MCF 10A (cell line): Measurements from ENCODE around the gene LPP. TPM values are rescaled to one million over a fixed set of nuclear protein-coding genes. Genes with fewer than 3 reads are reported as not detected.

Experiments used
- BruUV-seq: library from RNA; stranded (reverse); fragments of 400-500 nt; replicated peaks from 2 replicates; lab custom pipeline; 2021; lab: Mats Ljungman, UMichigan
- CTCF ChIA-PET: fragments of 300-600 bp; sonication (Branson Sonifier 250); formaldehyde crosslinking; extraction: SDS; loops from one replicate; lab custom pipeline; 2021; ENCODE audit warnings: antibody characterized with exemption, inconsistent platforms; lab: Yijun Ruan, JAX
- POLR2A ChIA-PET: fragments of 300-600, 350-650 bp; sonication (Branson Sonifier 250); formaldehyde crosslinking; extraction: SDS; loops from one replicate; lab custom pipeline; 2020; ENCODE audit warnings: antibody characterized with exemption, inconsistent platforms; lab: Yijun Ruan, JAX
- DNase-seq: peaks from one replicate; pipeline ENCODE4 v3.0.0-alpha.2; 2018; ENCODE audit not compliant: unreplicated experiment
- H3K27ac Mint-ChIP-seq: one replicate; pipeline ENCODE4 v1.8.0; 2022; ENCODE audit warnings: mild to moderate bottlenecking, low read depth, mixed read lengths; ENCODE audit not compliant: unreplicated experiment
- H3K27me3 Mint-ChIP-seq: one replicate; pipeline ENCODE4 v1.8.0; 2022; ENCODE audit warnings: mixed read lengths; ENCODE audit not compliant: insufficient read depth, unreplicated experiment
- H3K36me3 Mint-ChIP-seq: one replicate; pipeline ENCODE4 v1.8.0; 2022; ENCODE audit warnings: mild to moderate bottlenecking, moderate library complexity, mixed read lengths; ENCODE audit not compliant: insufficient read depth, unreplicated experiment
- H3K4me1 Mint-ChIP-seq: one replicate; pipeline ENCODE4 v1.8.0; 2022; ENCODE audit warnings: mixed read lengths; ENCODE audit not compliant: insufficient read depth, unreplicated experiment
- H3K4me3 Mint-ChIP-seq: one replicate; pipeline ENCODE4 v1.8.0; 2022; ENCODE audit warnings: mild to moderate bottlenecking, moderate library complexity, mixed read lengths; ENCODE audit not compliant: unreplicated experiment
- H3K9me3 Mint-ChIP-seq: one replicate; pipeline ENCODE4 v1.8.0; 2022; ENCODE audit warnings: mixed read lengths; ENCODE audit not compliant: unreplicated experiment
- intact Hi-C: fragments of 100-400 bp; cut with micrococcal nuclease; formaldehyde crosslinking; loops from 2 replicates; pipeline ENCODE4 v1.14.1; 2022
- total RNA-seq: library from RNA; stranded (reverse); gene quantifications from 2 replicates; pipeline ENCODE4 v1.2.3, GENCODE V29; 2022
- TF ChIP-seq, protein P1 (sequence below): fragments of 200-600 bp; IDR thresholded peaks from one replicate; pipeline ENCODE4 v1.8.0; 2022; ENCODE audit warnings: antibody characterized with exemption, mild to moderate bottlenecking; ENCODE audit not compliant: unreplicated experiment

LPP gene
- total RNA-seq, 1 experiment from 2014 or later = 117 TPM

DNA sequence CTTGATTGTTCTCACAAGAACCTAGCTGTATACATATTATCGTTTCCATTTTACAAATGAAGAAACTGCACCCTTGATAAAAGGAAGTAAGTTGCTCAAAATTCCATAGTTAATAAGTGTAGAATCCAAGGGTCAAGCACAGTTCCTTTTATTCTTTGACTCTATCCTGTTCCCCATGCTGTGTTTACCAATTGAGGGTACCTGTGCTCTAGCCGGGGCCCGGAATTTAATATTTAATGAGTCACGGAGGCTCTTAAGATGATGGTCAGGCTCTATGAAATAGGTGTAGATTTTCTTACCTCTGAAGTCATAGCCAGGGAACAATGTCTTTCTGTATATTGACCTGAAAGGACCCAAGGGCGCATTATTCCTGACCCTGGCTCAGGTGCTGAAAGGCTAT is 65.2 kb downstream of the LPP start:
- H3K27me3 Mint-ChIP-seq = no peaks in the 10 kb centered on the region
- DNase-seq = no peak
- intact Hi-C loops = no loop called here
- H3K36me3 Mint-ChIP-seq = peaks cover under 1% of the 10 kb centered on the region
- peaks cover 33% of the 10 kb centered on the region for H3K4me1 Mint-ChIP-seq
- H3K9me3 Mint-ChIP-seq = no peaks in the 10 kb centered on the region
- H3K27ac Mint-ChIP-seq = peak overlapping the region; percentile 20
- POLR2A ChIA-PET = no interaction called here
- BruUV-seq = no TSS peak
- TF ChIP-seq, protein P1, sequence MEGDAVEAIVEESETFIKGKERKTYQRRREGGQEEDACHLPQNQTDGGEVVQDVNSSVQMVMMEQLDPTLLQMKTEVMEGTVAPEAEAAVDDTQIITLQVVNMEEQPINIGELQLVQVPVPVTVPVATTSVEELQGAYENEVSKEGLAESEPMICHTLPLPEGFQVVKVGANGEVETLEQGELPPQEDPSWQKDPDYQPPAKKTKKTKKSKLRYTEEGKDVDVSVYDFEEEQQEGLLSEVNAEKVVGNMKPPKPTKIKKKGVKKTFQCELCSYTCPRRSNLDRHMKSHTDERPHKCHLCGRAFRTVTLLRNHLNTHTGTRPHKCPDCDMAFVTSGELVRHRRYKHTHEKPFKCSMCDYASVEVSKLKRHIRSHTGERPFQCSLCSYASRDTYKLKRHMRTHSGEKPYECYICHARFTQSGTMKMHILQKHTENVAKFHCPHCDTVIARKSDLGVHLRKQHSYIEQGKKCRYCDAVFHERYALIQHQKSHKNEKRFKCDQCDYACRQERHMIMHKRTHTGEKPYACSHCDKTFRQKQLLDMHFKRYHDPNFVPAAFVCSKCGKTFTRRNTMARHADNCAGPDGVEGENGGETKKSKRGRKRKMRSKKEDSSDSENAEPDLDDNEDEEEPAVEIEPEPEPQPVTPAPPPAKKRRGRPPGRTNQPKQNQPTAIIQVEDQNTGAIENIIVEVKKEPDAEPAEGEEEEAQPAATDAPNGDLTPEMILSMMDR = no peak
- CTCF ChIA-PET = interaction anchor here (0.5 kb wide), 1 partner anchor 85 kb away, joined by 4 read pairs; no protein-coding TSS in a partner anchor
- H3K4me3 Mint-ChIP-seq = no peak overlapping the region

DNA sequence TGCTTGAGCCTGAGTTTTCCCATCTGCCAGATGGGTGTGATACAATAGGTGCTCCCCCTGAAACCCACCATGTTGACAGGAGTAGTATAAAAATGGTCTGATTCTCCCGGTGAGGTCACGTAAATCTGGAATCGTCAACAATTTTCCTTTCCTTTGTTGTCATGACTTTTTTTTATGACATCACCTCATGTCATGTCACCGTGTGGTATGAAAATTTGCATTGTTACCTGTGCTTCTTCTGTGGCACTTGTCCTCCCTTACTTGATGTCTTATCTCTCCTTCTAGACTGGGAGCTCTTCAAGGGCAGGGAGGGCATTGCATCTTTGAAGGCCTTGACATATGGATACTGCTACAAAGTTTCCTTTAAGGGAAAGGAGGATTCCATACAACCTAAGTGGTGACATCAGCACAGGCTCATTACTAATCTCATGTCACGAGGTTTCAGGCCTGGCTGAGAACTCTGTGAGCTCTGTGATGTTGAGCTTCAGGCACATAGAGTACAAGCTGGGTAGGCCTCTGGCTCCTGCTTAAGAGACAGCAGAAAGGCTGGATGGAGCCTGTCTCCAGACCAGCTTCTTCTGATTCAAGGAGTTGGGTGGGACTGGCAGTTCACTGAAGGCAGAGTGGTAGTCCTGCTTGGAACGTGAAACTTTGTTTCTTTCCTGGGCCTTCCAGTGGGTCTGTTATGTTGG is 66.3 kb downstream of the LPP start:
- TF ChIP-seq, protein P1 = no peak
- H3K36me3 Mint-ChIP-seq = peaks cover 2% of the 10 kb centered on the region
- intact Hi-C loops = no loop called here
- DNase-seq = no peak
- no peaks in the 10 kb centered on the region for H3K9me3 Mint-ChIP-seq
- CTCF ChIA-PET = interaction anchor here (0.7 kb wide), 2 partner anchors 12 to 160 kb away, joined by 3 to 5 read pairs; no protein-coding TSS in a partner anchor
- H3K27ac Mint-ChIP-seq = peak overlapping the region; percentile 20
- no peaks in the 10 kb centered on the region for H3K27me3 Mint-ChIP-seq
- POLR2A ChIA-PET = interaction anchor here (0.7 to 0.8 kb wide), 2 partner anchors 67 to 784 kb away, joined by 3 to 4 read pairs; partner anchors contain the start of gene LPP
- no peak overlapping the region for H3K4me3 Mint-ChIP-seq
- no TSS peak for BruUV-seq
- H3K4me1 Mint-ChIP-seq = peaks cover 33% of the 10 kb centered on the region

DNA sequence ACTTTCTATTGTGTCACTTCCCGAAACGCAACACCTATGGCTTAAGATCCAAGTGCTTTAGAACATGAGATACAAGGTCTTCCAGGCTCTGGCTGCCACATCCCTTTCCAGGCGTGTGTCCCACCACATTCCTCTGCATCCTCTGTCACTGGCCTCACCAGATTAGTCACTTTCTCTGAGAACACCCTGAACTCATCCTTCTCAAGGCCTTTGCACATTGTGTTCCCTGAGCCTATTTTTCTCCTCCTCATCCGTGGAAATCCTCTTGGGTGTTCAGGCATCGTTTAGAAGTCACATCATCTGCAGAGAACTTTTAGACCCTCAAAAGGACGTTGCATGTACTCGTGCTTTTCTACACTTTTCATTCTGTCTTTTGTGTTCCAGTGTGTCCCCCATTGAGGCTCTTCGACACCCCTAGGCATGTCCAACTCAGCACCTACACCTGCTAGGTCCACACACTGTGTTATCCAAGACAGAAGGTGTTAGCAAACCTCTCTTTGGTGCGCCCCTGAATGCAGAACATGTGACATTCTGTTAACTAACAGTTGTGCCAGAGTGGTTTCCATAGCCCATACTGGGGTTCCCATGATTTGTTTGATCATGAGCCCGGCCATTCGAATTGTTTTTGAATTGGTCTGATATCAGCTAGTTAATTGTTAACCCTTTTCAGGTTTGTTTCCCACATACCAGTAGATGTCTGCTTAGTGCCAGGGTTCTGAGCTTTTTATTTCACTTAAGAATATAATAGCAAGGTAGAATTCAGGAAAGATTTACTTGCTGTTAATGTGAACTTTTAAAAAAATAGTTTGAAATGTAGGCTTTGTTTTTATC is 67.2 kb downstream of the LPP start:
- H3K4me3 Mint-ChIP-seq = peak overlapping the region; percentile 16
- BruUV-seq = no TSS peak
- intact Hi-C loops = no loop called here
- no peaks in the 10 kb centered on the region for H3K27me3 Mint-ChIP-seq
- peak overlapping the region; percentile 20 for H3K27ac Mint-ChIP-seq
- peak; percentile 52 for DNase-seq
- no peaks in the 10 kb centered on the region for H3K9me3 Mint-ChIP-seq
- H3K36me3 Mint-ChIP-seq = peaks cover 7% of the 10 kb centered on the region
- CTCF ChIA-PET = interaction anchor here (0.6 kb wide), 1 partner anchor 409 kb away, joined by 3 read pairs; no protein-coding TSS in a partner anchor
- peaks cover 33% of the 10 kb centered on the region for H3K4me1 Mint-ChIP-seq
- POLR2A ChIA-PET = interaction anchor here (0.8 to 1.1 kb wide), 2 partner anchors 68 to 475 kb away, joined by 3 to 4 read pairs; partner anchors contain the start of gene LPP
- TF ChIP-seq, protein P1 = no peak

DNA sequence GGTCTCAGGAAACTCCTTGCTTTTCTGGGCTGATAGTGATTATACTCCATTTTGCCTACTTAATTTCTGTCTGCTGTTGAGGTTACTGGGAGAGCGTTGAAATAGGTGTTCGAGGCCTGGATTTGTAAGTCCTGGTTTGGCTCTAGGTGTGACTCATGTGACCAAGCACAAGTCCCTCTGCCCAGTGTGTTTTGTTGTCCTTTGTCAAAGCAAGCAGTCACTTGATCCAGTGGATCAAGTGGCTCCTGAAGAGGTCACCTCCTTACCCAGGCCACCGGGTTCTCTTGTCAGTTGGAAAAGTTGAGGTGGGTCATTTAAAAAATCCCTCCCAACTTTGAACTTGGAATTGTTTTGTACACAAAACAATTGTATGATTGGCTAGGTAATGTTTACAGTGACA is 70.0 kb downstream of the LPP start:
- ChIA-PET CTCF (no interaction called here), POLR2A (interaction anchor here (0.7 to 0.9 kb wide), 2 partner anchors 227 to 481 kb away, joined by 3 to 4 read pairs; no protein-coding TSS in a partner anchor)
- peaks cover 7% of the 10 kb centered on the region for H3K36me3 Mint-ChIP-seq
- no peaks in the 10 kb centered on the region for H3K9me3 Mint-ChIP-seq
- no peak overlapping the region for H3K4me3 Mint-ChIP-seq
- no peaks in the 10 kb centered on the region for H3K27me3 Mint-ChIP-seq
- peaks cover 26% of the 10 kb centered on the region for H3K4me1 Mint-ChIP-seq
- intact Hi-C loops = no loop called here
- TF ChIP-seq, protein P1 = no peak
- no peak for DNase-seq
- no peak overlapping the region for H3K27ac Mint-ChIP-seq
- BruUV-seq = no TSS peak
